ENCODE results near the gene EN2. TPM values are rescaled to one million over a fixed set of nuclear protein-coding genes. Genes with fewer than 3 reads are reported as not detected.

The EN2 gene
- total RNA-seq, 2 donors from 2014 or later: 0.27 TPM; not detected in 1

GRCh38 chr7:155454183-155455112 is 3.5 kb upstream of the EN2 start:
- peaks cover 29% of the 10 kb centered on the region for H3K27me3 ChIP-seq (replicated peaks; ENCODE audit: insufficient read depth)
- peak overlapping the region; percentile 34 for H3K4me3 ChIP-seq
- ATAC-seq (ENCODE audit: insufficient number of reproducible peaks, low FRiP score, low read depth) (no peak), DNase-seq (ENCODE audit: low spot score) (no peak)
- no peaks in the 10 kb centered on the region for H3K36me3 ChIP-seq
- no peak for TF ChIP-seq CTCF (IDR thresholded peaks at IDR 0.05)
- no peaks in the 10 kb centered on the region for H3K9me3 ChIP-seq
- H3K4me1 ChIP-seq (ENCODE audit: control insufficient read depth in 1 of 2, low read depth in 2 of 2): peaks cover 21 to 57% of the 10 kb centered on the region in 2 donors
- H3K27ac ChIP-seq: no peak overlapping the region

GRCh38 chr7:155455132-155455693 is 2.7 kb upstream of the EN2 start:
- Histone ChIP-seq H3K36me3 (no peaks in the 10 kb centered on the region), H3K27ac (no peak overlapping the region), H3K9me3 (no peaks in the 10 kb centered on the region), H3K4me1 (ENCODE audit: control insufficient read depth in 1 of 2, low read depth in 2 of 2) (peaks cover 22 to 52% of the 10 kb centered on the region in 2 donors), H3K27me3 (replicated peaks; ENCODE audit: insufficient read depth) (peaks cover 29% of the 10 kb centered on the region), H3K4me3 (no peak overlapping the region)
- no peak for TF ChIP-seq CTCF (IDR thresholded peaks at IDR 0.05)
- ATAC-seq (ENCODE audit: insufficient number of reproducible peaks, low FRiP score, low read depth) (no peak), DNase-seq (ENCODE audit: low spot score) (no peak)

GRCh38 chr7:155455776-155456737 is 1.9 kb upstream of the EN2 start:
- Histone ChIP-seq H3K9me3 (no peaks in the 10 kb centered on the region), H3K36me3 (no peaks in the 10 kb centered on the region), H3K4me1 (ENCODE audit: control insufficient read depth in 1 of 2, low read depth in 2 of 2) (peaks cover 22 to 46% of the 10 kb centered on the region in 2 donors), H3K4me3 (peak overlapping the region; percentile 61), H3K27me3 (replicated peaks; ENCODE audit: insufficient read depth) (peaks cover 35% of the 10 kb centered on the region), H3K27ac (no peak overlapping the region)
- no peak for ATAC-seq (ENCODE audit: insufficient number of reproducible peaks, low FRiP score, low read depth)
- DNase-seq (ENCODE audit: low spot score): no peak
- TF ChIP-seq CTCF (IDR thresholded peaks at IDR 0.05): no peak

- H3K4me1 ChIP-seq (ENCODE audit: control insufficient read depth in 1 of 2, low read depth in 2 of 2): peaks cover 22 to 46% of the 10 kb centered on the region in 2 donors
- H3K36me3 ChIP-seq: no peaks in the 10 kb centered on the region
- H3K27ac ChIP-seq: no peak overlapping the region
- no peaks in the 10 kb centered on the region for H3K9me3 ChIP-seq
- peaks cover 36% of the 10 kb centered on the region for H3K27me3 ChIP-seq (replicated peaks; ENCODE audit: insufficient read depth)
- ATAC-seq (ENCODE audit: insufficient number of reproducible peaks, low FRiP score, low read depth): no peak
- no peak for DNase-seq (ENCODE audit: low spot score)
- H3K4me3 ChIP-seq: peak overlapping the region; percentile 61
- no peak for TF ChIP-seq CTCF (IDR thresholded peaks at IDR 0.05)
Measured at GRCh38 chr7:155456738-155457543, 988 bp upstream of the EN2 start.

All from thoracic aorta (tissue), 2 donors.